NCI-H2081 (cell line): ENCODE measurements around the gene HYAL4.
A peak's percentile ranks its signal among the peaks of the same experiment; 100 is the strongest.
"Not testable (repeated sequence)": the region's sequence is repeated elsewhere in the genome, so short reads cannot be mapped to it uniquely, and the experiment has no call there.

Source experiments
- DNase-seq, 2 experiments: peaks; one replicate each; lab custom pipeline; 2025; lab: John Stamatoyannopoulos, UW

The HYAL4 gene

DNA sequence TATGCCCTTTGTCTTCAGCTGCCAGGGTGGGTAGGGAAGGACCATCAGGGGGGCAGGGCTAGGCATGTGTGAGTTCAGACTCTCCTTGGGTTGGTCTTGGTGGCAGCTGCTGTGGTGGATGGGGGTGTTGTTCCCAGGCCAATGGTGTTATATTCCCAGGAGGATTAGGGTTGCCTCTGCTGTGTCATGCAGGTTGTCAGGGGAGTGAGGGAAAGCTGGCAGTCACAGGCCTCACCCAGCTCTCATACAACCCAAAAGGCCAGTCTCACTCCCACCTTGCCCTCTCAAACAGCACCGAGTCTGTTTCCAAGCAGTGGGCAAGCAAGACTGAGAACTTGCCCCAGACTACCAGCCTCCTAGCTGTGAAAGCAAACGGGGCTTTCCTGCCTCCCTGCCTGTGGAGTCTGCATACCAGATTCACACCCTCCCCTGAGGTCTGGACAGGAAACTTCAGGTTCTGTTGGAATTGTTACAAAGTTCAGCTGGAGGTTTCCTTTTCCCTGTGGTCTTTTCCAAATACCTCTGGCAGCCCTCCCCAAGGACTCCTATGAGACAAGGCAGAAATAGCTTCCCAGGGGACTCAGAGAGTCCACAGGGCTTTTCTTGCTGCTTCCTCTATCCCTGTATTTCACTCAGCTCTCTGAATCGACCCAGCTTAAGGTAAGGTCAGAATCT, 1.4 kb downstream of the HYAL4 start:
- no peak for DNase-seq

DNA sequence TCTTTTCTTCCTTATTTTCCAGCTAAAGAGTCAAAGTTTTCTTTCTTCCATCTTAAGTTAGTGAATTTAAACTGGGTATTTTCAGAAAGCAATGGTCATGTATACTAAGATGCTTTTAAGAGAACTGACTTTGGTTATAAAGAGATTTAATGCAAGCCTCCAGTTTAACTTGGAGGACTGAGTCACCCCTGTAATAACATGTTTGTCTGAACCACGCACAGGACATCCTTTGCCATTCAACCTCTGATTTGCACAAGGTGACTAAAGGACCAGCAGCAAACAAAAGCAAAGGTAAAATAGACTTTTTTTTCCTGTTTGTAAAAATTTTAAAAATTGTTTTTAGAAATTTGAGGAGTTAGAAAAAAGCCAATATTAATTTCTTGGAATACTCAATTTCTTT, 2.9 kb downstream of the HYAL4 start:
- no peak for DNase-seq

DNA sequence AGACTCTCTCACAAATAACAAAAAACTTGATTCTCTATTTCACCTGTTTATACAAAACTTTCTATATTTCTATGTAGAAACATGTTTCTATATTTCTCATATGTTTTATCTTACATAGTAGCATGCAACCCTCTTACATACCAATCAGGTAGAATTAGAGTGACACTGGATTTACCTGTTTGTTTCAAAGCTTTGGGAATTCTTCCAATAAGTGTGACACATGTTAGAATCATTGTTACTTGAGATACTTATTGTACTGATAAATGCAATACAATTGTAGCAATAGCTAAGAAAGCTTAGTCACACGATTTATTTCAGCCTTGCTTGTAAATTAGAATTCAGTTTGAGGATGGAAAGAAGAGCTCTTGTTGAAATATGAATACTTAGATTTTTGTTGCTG, 4.9 kb downstream of the HYAL4 start:
- DNase-seq = no peak

DNA sequence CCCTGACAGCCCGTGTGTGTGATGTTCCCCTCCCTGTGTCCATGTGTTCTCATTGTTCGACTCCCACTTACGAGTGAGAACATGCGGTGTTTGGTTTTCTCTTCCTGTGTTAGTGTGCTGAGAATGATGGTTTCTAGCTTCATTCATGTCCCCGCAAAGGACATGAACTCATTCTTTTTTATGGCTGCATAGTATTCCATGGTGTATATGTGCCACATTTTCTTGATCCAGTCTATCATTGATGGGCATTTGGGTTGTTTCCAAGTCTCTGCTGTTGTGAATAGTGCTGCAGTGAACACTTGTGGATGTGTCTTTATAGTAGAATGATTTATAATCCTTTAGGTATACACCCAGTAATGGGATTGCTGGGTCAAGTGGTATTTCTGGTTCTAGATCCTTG, 6.4 kb downstream of the HYAL4 start:
- not testable (repeated sequence) for DNase-seq

DNA sequence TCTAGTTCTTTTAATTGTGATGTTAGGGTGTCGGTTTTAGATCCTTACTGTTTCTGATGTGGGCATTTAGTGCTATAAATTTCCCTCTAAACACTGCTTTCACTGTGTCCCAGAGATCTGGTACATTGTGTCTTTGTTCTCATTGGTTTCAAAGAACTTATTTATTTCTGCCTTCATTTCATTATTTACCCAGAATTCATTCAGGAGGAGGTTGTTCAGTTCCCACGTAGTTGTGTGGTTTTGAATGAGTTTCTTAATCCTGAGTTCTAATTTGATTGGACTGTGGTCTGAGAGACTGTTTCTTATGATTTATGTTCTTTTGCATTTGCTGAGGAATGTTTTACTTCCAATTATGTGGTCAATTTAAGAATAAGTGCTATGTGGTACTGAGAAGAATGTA, 9.3 kb downstream of the HYAL4 start:
- DNase-seq = not testable (repeated sequence)

DNA sequence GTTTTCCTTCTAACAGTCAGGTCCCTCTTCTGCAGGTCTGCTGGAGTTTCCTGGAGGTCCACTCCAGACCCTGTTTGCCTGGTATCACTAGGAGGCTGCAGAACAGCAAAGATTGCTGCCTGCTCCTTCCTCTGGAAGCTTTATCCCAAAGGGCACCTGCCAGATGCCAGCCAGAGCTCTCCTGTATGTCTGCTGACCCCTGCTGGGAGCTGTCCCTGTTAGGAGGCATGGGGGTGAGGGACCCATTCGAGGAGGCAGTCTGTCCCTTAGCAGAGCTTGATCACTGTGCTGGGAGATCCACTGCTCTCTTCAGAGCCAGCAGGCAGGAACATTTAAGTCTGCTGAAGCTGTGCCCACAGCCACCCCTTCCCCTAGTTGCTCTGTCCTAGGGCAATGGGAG, 11.5 kb downstream of the HYAL4 start:
- DNase-seq = not testable (repeated sequence)

DNA sequence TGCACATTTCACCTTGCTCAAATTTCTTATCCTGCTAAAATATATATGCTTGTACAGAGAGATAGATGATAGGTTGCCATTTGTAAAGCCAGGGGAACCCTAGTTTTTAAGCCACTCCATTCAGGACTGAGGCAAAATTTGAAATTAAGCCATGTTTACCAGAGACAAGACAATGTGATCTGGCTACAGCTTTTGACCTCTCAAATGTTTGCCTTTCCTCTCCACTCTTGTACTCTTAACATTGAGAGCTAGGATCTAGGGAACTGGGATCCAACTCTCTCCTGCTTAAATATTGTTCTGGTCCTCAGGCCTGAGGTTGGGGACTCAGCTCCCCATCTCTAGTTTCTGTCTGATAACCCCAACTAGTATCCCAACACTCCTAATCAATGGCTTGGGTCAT, 15.9 kb downstream of the HYAL4 start:
- DNase-seq = no peak

DNA sequence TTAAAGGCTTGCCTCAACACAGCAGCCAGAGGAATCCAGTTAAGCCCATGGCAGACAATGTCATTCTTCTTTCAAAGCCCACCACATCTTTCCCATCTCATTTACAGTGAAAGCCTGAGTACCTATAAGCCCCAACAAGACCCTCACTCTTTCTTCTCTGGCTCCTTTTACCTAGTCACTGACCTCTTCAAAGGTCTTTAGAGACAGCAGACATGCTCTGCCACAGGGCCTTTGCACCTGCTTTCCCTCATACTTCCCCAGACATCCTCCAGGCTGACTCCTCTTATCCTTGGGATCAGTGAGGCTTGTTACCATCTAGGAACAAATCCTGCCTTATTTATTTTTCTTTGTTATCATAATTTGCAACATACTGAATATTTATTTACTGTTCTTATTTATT, 17.8 kb downstream of the HYAL4 start:
- DNase-seq = no peak

DNA sequence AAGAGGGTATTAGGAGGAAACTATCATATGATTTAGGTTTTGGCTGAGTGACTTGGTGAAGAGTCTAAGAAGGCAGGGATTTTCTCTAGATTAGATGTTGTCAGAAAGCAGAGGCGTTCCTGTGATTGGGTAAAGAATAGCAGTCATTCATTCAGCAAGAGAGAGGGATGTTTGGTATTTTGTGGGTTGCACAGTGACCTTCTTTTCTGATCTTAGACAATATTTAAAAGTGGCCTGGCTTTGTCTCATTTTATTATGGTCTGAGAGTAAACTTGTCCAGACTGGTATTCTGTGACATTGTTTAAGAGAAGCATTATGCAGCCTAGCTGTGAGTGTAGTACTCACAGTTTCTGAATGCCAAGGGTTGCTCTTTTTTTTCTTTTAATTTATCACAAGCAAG, 18.5 kb downstream of the HYAL4 start:
- no peak for DNase-seq

DNA sequence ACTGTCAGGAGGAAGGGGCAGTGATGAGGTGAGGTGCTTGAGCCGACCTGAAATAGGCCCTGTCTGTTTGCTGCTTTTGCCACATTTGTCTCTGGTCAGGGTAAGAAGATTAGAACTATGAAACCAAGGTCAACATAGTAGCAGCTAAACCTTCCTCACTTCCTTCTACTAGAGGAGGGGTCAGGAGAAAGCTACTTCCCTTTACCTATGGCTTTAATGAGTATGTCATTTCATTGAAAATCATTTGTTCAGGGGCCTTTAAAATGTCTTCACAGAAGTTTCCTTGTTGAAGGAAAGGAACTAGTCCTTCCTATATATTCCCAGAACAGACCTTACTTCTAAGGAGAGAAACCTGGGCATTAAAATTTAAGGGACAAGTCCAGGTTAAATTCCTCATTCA, 19.0 kb downstream of the HYAL4 start:
- no peak for DNase-seq

DNA sequence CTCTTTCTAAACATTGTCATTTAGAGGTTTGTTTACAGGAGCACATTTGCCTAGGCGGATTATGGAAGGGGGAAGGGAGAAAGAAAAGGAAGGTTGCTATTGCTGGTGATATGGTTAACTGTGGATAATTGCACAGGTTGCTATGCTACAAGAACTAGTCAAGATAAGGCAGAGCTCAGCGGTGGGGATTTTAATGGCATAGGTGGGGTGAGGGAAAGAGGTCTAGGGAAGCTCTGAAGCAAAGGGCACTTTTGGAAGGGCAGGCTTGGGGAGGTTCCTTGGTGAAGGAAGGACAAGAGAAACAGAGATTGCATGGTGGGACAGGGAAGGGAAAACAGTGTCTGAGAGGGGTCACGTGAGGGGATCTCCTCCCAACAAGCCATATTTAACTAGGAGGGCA, 19.5 kb downstream of the HYAL4 start:
- DNase-seq = no peak

DNA sequence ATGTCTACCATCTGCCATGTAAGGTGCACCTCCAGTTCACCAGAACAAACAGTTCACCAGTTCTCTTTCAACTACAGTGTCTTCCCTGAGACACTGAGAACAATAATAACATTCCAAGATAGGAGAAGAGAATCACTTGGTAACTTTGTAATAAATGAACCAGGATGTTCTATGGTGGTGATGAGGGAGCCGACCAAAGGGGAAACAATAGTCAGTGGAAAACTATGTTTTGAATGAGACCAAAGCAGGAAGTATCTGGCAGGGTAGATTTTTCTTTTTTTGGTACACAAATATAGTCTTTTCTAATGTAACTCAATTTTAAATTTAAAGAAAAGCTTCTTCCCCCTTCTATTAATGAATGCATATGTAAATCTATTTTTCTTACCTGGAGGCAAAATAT, 20.0 kb downstream of the HYAL4 start:
- no peak for DNase-seq

DNA sequence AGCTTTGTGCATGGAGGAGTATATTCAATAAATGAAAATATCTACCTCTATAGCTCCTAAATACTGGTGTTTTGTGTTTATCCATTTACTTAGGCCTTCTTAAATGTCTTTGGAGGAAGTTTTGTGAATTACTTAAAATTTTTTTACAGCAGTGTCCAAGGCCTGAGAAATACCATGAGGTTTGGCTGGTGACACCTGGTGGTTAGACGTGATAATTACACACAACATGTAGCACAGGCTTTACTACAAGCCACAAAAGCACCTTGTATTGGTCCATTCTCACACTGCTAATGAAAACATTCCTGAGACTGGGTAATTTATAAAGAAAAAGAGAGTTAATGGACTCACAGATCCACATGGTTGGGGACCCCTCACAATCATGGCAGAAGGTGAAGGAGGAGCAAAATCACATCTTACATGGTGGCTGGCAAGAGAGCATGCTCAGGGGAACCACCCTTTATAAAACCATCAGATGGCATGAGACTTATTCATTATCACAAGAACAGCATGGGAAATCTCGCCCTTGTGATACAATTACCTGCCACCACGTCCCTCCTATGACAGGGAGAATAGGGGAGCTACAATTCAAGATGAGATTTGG, 20.6 kb downstream of the HYAL4 start:
- DNase-seq = peak; percentile 55 to 59

DNA sequence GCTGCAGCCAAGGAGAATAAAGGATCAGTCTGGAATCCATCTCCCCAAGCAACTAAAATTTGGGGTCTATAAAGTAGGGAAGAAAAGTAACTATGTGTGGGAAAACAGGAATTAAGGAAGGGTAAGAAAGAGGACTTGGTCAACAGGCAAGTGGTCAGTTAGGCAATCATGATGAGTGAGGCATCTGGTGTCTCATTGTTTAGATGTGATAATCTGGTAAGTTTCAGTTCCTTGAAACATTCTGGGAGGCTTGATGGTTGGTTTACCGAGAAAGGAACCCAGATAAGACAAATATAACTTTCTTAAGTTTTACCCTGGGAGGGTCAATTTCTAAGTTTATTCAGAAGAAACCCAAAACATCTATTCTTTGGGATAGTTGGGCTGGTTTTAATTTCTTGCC, 22.3 kb downstream of the HYAL4 start:
- no peak for DNase-seq

DNA sequence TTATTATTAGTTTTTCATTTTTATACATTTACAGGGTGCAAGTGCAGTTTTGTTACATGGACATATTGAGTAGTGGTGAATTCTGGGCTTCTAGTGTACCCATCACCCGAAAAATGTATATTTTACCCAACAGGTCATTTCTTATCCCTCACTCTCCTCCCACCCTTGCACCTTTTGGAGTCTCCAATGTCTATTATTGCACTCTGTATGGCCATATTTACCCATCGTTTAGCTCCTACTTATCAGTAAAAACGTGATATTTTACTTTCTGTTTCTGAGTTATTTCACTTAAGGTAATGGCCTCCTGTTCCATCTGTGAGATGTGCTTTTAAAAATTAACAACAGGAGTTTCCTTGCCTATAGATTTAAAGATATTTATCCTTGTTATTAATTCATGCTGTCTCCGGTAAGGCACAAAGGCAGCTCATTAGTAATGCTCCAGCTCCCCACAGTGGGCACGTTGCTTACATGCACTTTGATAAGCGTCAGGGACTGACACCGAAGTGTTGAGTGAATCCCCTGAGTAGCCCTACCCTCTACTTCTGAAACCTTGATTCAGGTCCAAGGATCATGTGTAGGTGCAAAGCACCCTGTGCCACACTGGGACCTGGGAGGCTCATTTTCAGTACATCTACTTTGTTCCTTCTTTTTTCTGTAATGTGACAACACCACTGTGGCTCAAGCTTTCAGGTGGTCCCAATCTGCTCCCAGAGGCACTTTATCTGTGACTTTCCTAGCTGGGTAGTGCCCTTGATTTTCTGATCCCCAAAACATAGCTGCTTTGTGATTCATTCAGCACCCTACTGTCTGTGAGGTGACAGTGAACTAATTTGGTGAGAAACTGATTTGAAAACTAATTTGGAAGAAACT, 27.3 kb downstream of the HYAL4 start:
- peak; percentile 72 to 82 for DNase-seq

DNA sequence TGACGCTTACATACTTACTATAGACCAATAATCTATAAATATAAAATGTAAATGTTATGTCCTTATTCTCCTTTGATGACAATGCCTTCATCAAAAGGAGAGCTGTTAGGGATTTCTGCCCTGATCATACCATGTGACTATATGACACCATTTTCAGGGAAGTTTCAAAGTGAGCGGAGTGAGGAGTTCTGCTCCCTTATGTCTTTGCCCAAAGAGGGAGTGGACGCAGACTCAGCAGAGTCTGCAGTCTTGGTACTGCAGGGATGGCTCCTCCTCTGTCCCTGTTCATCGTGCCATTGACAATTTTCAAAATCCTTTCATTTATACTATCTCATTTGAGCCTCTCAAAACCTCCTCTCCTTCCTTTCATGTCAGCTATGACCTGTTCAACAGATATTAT, 27.9 kb downstream of the HYAL4 start:
- no peak for DNase-seq

DNA sequence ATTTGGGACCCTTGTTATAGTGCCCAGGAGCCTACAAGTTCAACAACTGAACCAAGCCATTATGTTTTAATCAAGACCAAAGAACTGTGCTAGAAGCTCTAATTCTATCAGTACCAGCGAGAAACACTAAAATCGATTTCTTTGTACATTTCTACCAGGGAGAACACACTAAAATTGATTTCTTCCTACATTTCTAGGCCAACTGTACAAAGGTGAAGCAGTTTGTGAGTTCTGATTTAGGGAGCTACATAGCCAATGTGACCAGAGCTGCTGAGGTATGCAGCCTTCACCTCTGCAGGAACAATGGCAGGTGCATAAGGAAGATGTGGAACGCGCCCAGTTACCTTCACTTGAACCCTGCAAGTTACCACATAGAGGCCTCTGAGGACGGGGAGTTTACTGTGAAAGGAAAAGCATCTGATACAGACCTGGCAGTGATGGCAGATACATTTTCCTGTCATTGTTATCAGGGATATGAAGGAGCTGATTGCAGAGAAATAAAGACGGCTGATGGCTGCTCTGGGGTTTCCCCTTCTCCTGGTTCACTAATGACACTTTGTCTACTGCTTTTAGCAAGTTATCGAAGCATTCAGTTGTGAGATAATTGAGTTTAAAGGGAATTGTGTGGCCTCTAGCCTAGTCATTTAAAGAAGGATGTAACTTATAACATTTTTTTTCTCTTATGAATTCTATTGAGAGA, 31.7 kb downstream of the HYAL4 start:
- DNase-seq = no peak

DNA sequence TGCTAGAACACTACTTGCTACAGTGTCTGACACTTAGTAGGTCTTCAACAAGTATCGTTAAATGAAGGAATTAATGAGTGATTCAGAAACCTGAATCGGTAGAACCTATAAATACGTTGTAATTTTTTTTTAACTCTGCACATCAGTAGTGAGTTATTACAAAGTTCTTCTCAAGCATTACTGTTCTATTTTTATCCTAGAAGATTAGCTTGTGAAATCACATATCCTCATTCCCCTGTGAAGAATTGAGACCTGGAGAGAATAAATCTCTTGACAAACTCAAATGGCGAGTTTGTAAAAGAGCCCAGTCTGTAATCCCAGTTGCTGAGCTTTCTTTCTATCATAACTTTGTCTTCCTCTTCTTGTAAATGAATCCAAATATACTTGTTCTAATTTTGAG, 34.7 kb downstream of the HYAL4 start:
- DNase-seq = no peak

DNA sequence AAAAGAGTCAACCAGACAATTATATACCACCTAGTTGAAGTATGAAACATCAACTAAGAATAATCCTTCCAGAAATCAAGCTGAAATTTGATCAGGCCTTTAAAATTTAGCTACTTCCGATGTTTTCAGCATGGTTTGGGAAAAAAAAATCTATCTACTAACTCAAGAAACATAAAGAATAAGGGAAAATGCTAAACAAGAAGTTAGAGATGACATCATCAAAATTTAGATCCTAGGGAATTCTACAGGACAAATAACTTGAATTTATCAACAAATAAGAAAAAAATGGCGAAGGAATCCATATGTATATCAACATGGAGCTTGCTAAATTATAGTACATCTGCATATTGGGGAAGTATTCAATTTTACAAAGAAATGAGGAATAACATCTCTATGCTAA, 36.3 kb downstream of the HYAL4 start:
- DNase-seq = no peak

DNA sequence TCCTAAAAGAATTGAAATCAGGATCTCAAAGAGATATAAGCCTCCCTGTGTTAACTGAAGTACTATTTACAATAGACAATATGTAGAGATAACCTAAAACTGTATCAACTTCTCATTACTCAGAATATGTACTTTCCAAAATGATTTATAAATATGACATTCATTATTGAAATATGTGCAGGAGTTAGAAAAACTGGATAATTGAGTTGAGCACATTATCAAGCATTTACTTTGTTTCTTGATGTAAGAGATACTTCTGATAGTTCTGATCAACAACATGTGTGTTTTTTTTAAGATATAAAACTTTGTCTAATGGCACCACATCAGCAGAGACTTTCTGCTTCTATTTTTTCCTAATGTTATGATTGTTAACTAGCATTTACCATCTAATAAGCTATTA, 38.2 kb downstream of the HYAL4 start:
- DNase-seq = no peak

DNA sequence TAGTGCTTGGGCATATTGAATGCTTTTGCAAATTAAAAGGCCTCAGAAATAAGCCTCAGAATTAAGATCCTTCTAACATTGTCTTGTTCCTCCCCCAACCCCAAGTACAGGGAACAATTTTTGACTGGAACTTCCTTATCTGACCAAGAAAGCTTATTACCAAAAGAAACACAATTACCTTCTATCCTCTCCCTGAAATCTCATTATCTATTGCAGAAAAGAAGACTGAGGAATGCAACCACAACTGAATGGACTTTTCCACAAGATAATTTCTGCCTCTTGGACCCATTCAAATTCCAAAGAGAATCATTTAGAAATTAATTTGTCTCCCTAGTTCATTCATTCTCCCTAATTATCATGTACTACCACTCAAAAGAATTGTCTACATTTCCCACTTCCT, 43.2 kb downstream of the HYAL4 start:
- no peak for DNase-seq

DNA sequence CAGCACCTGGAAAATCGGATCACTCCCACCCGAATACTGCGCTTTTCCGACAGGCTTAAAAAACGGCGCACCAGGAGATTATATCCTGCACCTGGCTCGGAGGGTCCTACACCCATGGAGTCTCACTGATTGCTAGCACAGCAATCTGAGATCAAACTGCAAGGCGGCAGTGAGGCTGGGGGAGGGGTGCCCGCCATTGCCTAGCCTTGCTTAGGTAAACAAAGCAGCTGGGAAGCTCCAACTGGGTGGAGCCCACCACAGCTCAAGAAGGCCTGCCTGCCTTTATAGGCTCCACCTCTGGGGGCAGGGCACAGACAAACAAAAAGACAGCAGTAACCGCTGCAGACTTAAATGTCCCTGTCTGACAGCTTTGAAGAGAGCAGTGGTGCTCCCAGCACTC, 49.8 kb downstream of the HYAL4 start:
- DNase-seq = not testable (repeated sequence)

DNA sequence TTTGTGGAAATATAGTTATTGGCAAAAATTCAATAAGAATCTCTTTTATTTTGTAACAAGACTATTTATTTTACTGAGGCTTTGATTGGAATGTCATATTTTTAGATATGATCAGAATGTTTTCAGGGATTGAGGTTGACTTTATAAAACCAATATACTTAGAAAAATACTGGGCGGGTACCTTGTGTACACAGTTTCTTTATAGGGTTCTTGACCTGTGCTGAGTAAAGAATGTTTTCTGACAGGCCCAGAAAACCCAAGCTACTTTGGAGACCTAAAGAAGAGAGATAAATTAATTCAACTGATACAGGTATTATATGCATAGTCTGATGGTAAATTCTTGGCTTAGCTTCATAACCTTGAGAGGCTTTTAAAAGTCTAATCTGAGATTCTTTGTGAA, 56.1 kb downstream of the HYAL4 start:
- no peak for DNase-seq
